HPDE6-E6E7 (cell line): ENCODE measurements around the gene AP3D1.
"Not testable (repeated sequence)": the region's sequence is repeated elsewhere in the genome, so short reads cannot be mapped to it uniquely, and the experiment has no call there.

Experiments
- DNase-seq: peaks from one replicate; pipeline ENCODE4 v3.0.0; 2011; ENCODE audit warnings: missing footprints; ENCODE audit errors: extremely low spot score

Gene AP3D1

DNA sequence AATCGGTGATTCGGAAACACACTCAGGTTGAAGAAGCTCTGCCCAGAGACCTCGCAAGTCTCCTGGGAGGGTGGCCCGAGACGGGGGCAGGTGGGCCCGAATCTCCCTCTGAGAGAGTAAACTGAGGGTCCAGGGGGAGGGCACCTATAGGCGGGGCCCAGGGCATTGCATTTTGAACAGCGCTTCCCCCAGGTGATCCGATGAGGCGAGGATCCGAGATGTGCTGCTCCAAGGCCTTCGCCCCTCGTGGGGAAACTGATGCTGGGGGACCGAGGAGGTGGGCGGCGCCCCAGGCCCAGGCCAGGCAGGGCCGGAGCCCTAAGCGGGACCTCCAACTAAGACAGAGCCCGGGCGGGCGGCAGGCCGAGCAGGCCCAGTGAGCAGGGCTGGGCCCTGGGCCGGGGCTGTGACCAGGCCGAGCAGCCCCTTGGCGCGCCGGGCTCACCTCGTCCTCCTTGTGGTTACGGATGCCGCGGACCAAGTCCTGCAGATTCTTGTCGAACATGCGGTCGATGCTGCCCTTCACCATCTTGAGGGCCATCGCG is 500 bp downstream of the AP3D1 start:
- no peak for DNase-seq

DNA sequence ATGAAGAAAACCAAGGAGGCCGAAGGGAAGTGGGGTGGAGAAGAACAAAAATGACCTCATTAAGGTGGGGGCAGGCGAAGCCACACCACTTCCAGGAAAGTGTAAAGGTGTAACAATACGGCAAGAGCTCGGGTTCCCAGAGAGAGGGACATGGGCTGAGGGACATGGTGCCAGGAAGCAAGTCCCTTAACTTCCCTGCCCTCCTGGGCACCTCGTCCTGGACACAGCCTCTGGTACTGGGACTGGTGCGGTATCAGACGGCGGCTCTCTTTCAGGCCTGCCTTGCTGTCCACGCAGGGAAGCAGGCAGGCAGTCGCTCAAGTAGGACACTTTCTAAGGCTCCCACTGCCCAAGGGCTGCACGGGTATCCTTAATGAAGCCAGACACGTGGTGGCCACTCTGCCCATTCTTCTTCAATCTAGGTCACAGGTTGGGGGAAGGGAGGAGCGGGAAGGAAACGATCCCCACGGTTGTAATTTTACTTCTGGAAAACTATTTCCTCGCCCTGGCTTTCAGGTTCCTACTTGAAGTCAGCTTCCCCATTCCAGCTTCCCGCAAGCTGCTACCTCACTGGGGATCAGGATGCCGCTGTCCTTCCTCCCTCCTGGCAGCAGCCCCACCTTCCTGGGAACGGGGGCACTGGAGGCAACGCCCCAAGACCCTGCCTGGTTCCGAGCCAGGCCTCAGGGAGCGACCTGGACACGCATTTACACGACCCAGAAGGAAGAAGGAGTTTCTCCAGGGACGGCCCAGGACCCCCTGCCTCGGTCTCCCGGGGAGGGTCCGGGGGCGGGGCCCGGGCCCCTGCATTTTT is 1.2 kb downstream of the AP3D1 start:
- no peak for DNase-seq

DNA sequence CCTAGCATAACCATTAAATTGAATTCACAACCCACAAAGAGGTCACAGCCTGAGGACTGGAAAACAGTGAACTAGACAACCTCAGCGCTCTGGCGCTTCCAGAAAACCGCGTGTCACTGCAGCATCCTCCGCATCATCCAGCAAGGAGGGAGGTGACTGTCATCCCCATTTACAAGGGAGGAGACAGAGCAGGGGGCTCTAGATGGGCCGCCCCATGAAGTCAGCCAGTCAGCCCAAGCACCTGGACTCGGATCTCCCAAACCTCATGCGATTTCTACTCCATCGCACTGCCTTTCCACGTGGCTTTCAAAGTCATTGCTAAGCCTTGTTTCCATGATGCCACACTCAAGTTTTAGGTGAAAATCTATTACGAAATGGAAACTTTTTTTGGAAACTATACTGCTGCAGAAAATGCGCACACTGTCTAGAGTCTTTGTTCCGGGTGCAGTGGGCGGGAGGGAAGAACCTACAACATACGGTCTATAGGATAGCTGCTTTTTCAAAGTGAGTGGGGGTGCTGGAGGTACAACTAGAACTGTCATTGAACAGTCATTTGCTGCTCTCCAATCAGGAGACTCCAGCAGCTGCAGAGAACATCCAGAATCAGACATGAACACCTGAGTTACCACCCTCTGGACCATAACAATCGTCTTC is 2.8 kb downstream of the AP3D1 start:
- no peak for DNase-seq

DNA sequence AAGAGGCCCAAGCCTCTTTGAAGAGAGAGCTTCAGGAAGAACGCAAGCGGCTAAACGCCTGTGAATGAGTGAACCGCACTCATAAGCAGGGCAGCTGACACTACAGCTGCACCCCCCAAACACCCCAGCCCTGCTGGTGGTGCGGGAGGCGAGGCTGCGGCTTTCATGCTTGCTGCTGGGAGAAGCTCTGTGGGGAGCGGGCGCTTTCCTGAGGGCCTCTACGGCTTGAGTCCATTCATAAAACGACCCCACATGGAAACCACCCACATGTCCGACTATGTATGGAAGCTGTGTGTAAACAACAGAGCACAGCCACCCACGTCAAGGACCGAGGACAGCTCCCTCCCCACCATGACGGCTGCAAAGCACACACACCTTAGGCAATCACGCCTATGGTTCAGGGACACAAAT is 5.5 kb downstream of the AP3D1 start:
- no peak for DNase-seq

DNA sequence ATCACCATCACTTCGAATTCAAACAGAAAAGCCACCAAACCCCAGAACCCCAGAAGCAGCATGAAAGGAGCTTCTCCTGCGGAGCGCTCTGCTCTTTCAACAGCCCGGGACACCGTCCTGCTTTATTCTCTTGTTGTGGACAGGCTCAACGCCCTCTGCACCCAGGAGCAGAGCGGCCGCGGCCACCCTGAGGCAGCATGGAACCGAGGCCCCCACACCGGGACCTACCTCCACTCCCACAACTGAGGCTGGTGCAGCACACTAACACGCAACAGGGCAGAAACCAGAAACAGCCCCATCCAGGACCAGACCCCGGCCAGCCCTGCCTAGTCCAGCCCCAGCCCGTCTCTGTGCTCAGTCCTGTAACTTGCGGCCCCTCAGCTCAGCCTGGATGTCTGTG is 7.2 kb downstream of the AP3D1 start:
- no peak for DNase-seq

DNA sequence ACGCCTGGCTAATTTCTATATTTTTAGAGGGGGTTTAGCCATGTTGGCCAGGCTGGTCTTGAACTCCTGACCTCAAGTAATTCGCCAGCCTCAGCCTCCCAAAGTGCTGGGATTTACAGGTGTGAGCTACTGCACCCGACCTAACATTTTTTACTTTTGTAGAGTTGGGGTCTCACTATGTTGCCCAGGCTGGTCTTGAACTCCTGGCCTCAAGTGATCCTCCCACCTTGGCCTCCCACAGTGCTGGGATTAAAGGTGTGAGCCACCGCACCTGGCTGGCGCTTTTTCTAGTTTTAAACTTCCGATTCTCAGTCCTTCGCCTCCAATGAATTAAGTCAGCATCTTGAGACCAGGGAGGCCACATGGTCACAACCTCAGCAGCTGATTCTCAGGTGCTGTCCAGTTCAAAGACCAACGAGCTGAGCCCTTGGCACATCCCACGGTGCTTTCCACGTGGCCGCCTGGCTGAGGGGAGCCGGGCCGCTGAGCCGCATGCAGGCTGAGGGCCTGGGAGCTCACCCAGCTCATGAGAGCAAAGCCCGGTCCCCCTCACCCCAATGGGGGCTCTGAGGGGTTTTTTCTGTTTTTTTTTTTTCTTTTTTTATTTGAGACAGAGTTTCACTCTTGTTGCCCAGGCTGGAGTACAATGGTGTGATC is 9.1 kb downstream of the AP3D1 start:
- DNase-seq = no peak

DNA sequence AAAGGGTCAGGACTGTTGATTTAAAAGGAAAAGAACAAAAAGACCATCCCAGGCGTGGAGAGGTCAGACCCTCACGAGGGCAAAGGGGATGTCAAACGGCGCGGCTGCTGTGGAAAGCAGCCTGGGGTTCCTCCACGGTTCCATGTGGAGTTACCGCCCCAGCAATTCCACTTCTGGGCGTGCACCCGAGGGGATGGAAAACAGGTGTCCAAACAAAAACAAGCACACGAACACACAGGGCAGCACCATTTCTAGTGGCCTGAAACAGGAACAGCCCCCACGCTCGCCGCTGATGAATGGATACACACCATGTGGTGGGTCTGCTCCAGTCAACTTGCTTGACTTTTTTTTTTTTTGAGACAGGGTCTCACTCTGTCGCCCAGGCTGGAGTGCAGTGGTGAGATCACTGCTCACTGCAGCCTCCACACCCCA is 11.2 kb downstream of the AP3D1 start:
- DNase-seq = no peak

DNA sequence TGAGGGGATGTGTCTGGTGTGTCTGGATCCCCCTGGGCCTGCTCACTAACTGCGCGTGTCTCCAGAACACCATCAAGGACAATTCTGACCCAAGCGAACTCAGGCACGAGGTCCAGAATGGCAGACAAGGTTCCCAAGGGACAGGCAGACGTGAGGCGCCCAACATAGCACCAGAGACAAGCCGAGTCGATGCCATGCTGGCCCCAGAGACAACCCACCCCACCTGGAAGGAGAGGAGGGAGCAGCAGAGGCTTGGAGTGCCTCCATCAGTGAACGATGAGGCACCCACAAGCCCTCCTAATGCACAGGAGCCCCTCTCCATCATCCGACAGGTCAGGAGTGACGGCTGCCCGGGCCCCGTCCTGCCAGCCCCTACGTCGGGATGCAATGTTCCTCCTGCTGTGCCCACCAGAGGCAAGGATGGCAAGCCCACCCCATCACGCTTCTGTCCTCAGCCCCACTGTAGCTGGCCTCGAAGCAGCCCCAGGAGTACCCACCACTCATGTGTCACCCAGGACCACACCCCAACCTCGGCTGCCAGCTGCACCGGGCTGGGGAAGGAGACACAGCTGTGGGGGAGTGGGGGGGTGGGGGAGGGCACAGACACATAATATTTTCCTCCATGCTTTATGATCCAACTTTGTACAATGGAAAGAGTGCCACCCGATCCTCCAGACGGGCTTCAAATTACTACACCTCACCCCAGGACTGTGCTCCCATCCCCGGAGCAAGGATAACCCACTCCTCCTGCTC is 11.8 kb downstream of the AP3D1 start:
- DNase-seq = no peak

DNA sequence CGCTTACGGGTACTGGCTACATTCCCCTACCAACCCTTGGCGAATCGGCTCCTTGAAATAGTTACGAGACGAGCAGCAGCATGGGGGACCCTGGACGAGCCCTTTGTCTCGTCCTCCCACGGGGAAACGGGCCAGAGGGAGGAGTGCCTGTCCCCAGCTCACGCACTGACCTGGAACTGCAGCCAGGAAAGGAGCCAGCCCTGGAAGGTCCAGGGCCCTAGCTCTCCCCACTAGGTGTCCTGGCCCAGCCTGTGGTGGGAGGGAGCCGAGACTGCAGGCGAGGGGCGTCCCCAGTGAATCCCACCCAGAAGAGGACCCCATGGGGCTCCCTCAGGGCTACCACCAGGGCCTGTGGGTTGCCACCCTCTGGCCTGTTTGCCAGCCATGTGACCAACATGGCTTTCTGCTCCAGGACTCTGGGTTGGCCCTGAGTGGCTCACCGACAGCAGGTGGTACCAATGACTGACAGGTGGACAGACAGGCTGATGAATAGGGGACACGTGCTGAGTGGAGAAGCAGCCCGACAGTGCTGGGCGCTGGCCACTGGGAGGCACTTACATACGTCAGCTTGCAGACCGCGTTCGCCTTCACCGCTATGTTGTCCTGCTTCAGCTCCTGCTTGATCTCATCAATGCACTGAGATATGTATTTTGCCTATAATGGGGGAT is 13.2 kb downstream of the AP3D1 start:
- DNase-seq = no peak

DNA sequence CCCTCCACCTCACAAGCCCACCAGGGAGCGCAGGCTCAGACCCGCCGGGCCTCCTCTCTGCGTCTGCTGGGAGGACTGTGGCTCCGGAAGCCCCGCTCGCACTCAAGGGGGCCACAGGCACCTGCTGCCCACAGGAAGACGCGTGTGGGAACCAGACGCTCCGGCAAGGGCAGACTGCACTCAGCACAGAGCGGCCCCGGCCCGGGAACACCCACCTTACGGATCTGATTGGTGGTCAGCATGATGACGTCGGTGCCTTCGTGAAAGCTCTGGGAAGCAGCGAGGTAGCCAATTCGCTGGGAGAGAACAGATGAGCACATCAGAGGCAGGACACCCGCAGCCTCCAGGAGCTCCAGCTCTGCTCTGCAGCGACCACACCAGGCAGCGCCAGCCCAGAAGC is 14.6 kb downstream of the AP3D1 start:
- DNase-seq = no peak

DNA sequence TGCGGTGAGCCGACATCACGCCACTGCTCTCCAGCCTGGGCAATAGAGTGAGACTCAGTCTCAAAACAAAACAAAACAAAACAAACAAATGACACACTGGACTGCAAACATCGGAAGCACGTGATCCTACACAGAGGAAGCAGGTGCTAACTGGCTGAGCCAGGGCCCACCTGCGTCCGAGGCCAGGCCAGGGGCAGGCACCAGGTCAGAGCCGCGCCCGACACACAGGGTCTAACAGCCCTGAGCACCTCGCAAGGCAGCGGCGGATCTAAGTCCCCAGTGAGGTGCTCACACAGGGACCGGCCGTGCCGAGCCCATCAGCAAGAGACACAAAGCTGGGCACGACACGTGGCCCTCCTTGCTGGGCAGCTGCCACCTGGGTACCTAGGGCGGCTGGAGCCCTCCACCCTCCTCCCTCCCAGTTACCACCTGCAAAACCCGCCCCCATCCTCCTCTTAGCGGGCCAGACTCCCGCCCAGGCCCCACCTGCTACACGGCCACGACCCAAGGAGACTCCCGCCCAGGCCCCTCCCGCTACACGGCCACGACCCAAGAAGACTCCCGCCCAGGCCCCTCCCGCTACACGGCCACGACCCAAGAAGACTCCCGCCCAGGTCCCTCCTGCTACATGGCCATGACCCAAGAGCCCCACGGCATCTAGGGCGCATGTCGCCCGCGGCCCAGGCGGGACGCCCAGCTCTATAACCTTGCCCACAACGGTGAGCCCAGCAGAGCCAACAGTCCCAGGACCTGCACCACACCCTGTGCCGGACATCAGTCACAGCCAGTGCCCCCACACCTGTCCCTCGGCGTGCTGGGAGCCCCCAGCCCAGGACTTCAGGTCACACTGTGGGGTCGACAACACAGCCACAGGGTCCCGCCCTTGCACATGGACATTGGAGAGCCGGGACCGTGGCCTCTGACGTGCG is 15.6 kb downstream of the AP3D1 start:
- no peak for DNase-seq

DNA sequence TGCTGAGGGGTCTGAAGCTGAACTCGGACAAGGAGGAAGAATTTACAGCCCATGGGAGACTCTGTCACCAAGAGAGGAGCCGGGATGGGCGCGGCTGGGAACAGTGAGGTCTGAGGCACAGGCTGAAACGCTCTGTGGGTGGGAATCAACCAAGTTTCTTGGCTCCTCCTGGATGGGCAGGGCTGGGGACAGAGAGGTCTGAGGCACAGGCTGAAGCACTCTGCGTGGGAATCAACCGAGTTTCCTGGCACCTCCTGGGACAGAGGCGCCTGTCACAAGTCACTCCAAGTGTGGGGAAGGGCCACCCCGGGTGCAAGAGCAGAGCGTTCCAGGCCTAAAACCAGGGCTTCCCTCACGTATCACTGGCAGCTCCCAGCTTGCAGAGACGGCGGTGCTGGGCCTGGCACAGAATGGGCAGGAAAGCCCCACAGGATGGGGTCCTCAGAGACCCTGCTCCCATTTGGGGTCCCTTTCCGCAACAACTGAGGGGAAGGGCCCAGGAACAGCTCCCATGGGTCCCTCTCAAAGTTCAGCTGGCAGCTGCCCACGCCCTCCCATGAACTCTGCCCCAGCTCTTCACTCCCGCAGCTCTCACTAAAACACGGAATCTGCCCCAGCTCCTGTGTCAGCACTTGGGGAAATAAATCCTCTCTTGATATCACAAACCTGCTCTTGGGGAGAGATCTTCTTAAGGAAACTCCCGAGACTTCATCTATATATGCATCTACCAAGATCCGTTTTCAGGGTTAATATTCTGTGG is 18.5 kb downstream of the AP3D1 start:
- no peak for DNase-seq

DNA sequence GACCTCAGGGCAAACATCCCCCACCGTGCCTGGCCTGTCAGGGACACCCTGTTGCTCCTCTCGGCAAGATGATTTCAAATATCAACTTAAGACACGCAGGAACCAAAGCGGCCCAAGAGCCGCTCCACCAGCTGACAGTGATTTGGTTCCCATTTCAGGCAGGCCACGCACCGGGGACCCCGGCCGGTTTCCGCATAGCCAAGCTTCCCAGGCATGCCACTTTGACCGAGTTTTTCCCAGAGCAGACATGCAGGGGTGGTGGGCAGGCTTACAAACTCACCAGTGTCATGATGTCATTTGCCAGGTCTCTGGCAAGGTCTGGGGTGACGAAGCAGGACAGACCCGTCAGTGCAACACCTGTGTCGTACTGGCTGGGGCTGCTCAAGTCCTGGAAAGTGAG is 19.2 kb downstream of the AP3D1 start:
- DNase-seq = no peak

DNA sequence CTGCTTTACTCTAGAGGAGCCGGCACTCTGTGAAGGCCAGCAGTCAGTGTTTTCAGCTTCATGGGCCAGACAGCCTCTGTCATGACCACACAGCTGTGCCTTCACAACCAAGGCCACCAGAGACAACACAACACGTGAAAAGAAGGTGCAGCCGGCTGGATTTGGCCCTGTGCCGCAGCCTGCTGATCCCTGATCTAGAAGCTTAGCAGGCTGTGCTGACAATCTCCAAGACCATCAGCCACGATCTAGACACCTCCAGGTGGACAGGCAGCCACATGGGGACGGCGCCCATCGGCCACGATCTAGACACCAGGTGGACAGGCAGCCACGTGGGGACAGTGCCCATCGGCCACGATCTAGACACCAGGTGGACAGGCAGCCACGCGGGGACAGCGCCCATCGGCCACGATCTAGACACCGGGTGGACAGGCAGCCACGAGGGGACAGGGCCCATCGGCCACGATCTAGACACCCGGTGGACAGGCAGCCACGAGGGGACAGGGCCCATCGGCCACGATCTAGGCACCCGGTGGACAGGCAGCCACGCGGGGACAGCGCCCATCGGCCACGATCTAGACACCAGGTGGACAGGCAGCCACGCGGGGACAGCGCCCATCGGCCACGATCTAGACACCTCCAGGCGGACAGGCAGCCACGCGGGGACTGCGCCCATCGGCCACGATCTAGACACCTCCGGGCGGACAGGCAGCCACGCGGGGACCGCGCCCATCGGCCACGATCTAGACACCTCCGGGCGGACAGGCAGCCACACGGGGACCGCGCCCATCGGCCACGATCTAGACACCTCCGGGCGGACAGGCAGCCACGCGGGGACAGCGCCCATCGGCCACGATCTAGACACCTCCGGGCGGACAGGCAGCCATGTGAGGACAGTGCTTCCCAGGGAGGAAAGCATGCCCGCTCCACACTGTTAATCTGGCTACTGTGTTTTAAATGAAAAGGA is 20.1 kb downstream of the AP3D1 start:
- DNase-seq = not testable (repeated sequence)

DNA sequence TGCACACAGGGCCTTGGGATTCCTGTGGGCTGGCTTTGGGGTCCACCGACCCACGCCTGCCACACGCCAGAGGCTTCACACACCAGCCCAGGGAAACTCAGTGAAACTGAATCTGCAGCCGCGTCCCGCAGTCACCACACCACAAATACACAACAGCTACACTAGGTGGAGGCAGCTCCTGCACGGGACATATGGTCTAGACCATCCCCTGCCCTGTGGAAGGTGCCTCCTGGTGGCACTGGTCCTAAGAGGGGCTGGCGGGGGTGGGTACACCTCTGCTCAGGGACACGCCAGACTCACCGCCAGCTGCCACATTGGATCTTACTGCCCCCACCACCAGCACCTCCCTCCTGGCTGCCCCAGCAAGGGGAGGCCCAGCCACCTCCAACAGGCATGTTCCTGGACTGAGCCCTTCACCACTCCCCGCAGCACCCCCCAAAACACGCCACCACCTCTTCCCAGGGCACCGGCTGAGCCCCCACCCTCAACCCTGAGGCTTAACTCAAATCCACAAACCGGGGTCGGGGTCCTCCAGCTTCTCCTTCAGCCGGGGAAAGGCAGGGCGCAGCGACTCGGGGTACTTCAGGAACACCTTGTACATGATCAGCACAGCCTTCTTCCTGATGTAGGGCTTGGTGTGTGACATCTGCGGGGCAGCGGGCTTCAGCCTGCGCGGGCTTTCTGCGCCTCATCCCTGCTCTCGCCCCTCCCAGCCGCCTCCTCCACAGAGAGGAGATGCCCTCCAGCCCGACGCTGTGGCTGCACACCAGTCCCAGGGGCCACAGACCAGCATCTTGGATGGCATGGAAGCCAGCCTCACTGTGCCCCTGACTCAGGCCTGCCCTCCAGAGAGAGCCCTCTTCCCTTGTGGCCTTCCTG is 21.2 kb downstream of the AP3D1 start:
- no peak for DNase-seq

DNA sequence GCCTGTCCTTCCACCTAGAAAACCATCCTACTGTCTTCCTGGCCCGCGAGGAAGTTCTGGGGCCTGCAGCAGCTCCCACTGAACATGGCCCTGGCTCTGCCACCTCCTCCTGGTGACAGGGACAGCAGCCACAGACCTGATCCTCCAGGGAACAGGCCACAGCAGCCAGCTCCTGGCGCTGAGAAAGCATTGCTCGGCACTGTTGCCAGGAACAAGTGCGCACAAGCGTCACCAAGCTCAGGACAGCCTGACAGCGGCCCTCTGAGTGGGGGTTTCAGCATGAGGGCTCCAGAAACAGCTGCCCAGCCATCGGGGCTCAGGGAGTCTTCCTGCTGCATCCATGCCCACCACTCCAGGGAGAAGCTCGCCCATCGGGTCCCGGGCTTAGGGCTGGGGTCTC is 21.9 kb downstream of the AP3D1 start:
- DNase-seq = no peak

DNA sequence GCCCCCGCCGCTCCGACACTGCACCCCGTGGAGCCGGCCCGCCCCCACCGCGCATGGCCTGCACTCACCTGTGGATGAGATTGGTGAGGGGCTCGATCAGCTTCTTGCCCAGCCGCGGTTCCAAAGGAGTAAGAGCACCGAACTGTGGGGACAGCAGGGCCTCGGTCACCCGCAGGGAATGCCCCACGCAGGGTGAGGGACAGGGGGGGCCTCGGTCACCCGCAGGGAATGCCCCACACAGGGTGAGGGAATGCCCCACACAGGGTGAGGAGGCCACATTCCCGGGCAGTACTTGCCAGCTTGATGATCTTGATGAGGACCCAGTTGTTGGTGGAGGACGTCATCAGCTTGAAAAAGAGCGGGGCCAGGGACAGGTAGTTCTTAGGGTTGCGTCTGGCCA is 22.3 kb downstream of the AP3D1 start:
- DNase-seq = no peak
